IMR-90 (cell line): ENCODE results near the gene BAZ2A. TPM values are rescaled to one million over a fixed set of nuclear protein-coding genes. Genes with fewer than 3 reads are reported as not detected.

Experiments used
- ATAC-seq: fragments of 200-7000 bp; cut with Tn5 transposase; 2 replicates; pipeline ENCODE4 v1.9.1; 2020; ENCODE audit warnings: low read depth, mild to moderate bottlenecking, moderate library complexity
- BruUV-seq: library from RNA; stranded (reverse); fragments of 400-500 nt; replicated peaks from 2 replicates; lab custom pipeline; 2021; lab: Mats Ljungman, UMichigan
- CTCF ChIA-PET: fragments of 300-600 bp; formaldehyde crosslinking; extraction: SDS; loops from one replicate; lab custom pipeline; 2021; ENCODE audit warnings: antibody characterized with exemption; lab: Yijun Ruan, JAX
- POLR2A ChIA-PET: fragments of 300-600 bp; sonication (Branson Sonifier 250); formaldehyde crosslinking; loops from one replicate; lab custom pipeline; 2022; ENCODE audit warnings: antibody characterized with exemption; ENCODE audit not compliant: unreplicated experiment; lab: Charles Lee
- DNase-seq: peaks from one replicate; pipeline ENCODE4 v3.0.0; 2013
- H2AFZ ChIP-seq: replicated peaks from 2 replicates; pipeline ENCODE3; 2013; ENCODE audit warnings: low read length, mild to moderate bottlenecking; ENCODE audit not compliant: poor library complexity
- H2AK5ac ChIP-seq: 2 replicates; pipeline ENCODE4 v1.6.1; 2013; ENCODE audit warnings: low read depth, low read length, inconsistent platforms
- H2AK9ac ChIP-seq: replicated peaks from 2 replicates; pipeline ENCODE3; 2013; ENCODE audit warnings: mild to moderate bottlenecking, low read depth, low read length, moderate library complexity; ENCODE audit not compliant: poor library complexity
- H2BK120ac ChIP-seq: 2 replicates; pipeline ENCODE4 v1.6.1; 2013; ENCODE audit warnings: low read depth, low read length, inconsistent platforms
- H2BK15ac ChIP-seq: 3 replicates; pipeline ENCODE4 v1.6.1; 2013; ENCODE audit warnings: low read depth, low read length, inconsistent platforms
- H2BK20ac ChIP-seq: 2 replicates; pipeline ENCODE4 v1.6.1; 2013; ENCODE audit warnings: low read depth, mild to moderate bottlenecking, inconsistent platforms, low read length, moderate library complexity
- H2BK5ac ChIP-seq: 2 replicates; pipeline ENCODE4 v1.6.1; 2013; ENCODE audit warnings: mild to moderate bottlenecking, low read depth, low read length, inconsistent platforms; ENCODE audit not compliant: poor library complexity, severe bottlenecking
- H3K14ac ChIP-seq: replicated peaks from 2 replicates; pipeline ENCODE4 v1.6.1; 2013; ENCODE audit warnings: low read depth, low read length, inconsistent platforms
- H3K18ac ChIP-seq: 2 replicates; pipeline ENCODE4 v1.6.1; 2013; ENCODE audit warnings: low read depth, low read length, control low read depth
- H3K23ac ChIP-seq: 2 replicates; pipeline ENCODE4 v1.6.1; 2013; ENCODE audit warnings: low read depth, low read length, inconsistent platforms
- H3K27ac ChIP-seq: 2 replicates; pipeline ENCODE4 v1.5.1; 2013; ENCODE audit warnings: mild to moderate bottlenecking, control low read depth, low read length; ENCODE audit not compliant: insufficient read depth
- H3K27me3 ChIP-seq: 2 replicates; pipeline ENCODE4 v1.6.1; 2013; ENCODE audit warnings: low read length; ENCODE audit not compliant: control insufficient read depth, insufficient read depth
- H3K36me3 ChIP-seq: 2 replicates; pipeline ENCODE4 v1.6.1; 2013; ENCODE audit warnings: low read length, mixed read lengths; ENCODE audit not compliant: control insufficient read depth, insufficient read depth
- H3K4ac ChIP-seq: 2 replicates; pipeline ENCODE4 v1.6.1; 2013; ENCODE audit warnings: low read depth, low read length, inconsistent platforms
- H3K4me1 ChIP-seq: 2 replicates; pipeline ENCODE4 v1.6.1; 2013; ENCODE audit warnings: low read length, mixed read lengths; ENCODE audit not compliant: control insufficient read depth, insufficient read depth
- H3K4me2 ChIP-seq: 2 replicates; pipeline ENCODE4 v1.6.1; 2013; ENCODE audit warnings: low read depth, mild to moderate bottlenecking, control low read depth, low read length, moderate library complexity
- H3K4me3 ChIP-seq: 2 replicates; pipeline ENCODE4 v1.5.1; 2013; ENCODE audit warnings: low read depth, mild to moderate bottlenecking, control low read depth, low read length, moderate library complexity; ENCODE audit not compliant: insufficient read depth
- H3K56ac ChIP-seq: 2 replicates; pipeline ENCODE4 v1.6.1; 2013; ENCODE audit warnings: low read length, inconsistent platforms; ENCODE audit not compliant: insufficient read depth; ENCODE audit errors: extremely low read depth
- H3K79me1 ChIP-seq, 2 experiments: 2 replicates each; pipeline ENCODE4 v1.6.1; 2013; ENCODE audit warnings: low read length in 2 of 2, inconsistent platforms in 1 of 2, low read depth in 1 of 2
- H3K9ac ChIP-seq: 2 replicates; pipeline ENCODE4 v1.6.1; 2013; ENCODE audit warnings: low read depth, low read length, control low read depth
- H3K9me1 ChIP-seq: 2 replicates; pipeline ENCODE4 v1.6.1; 2013; ENCODE audit warnings: low read length, inconsistent platforms; ENCODE audit not compliant: insufficient read depth
- H3K9me3 ChIP-seq: 2 replicates; pipeline ENCODE4 v1.6.1; 2013; ENCODE audit warnings: low read length; ENCODE audit not compliant: control insufficient read depth, insufficient read depth
- H4K20me1 ChIP-seq: 2 replicates; pipeline ENCODE4 v1.6.1; 2013; ENCODE audit warnings: low read length, inconsistent platforms; ENCODE audit not compliant: insufficient read depth
- H4K5ac ChIP-seq: 2 replicates; pipeline ENCODE4 v1.6.1; 2013; ENCODE audit warnings: mild to moderate bottlenecking, low read depth, low read length, control low read depth
- H4K8ac ChIP-seq, 2 experiments: 2 replicates each; pipeline ENCODE4 v1.6.1; 2013; ENCODE audit warnings: low read depth in 2 of 2, low read length in 2 of 2, control low read depth in 1 of 2, inconsistent platforms in 1 of 2
- H4K91ac ChIP-seq: 2 replicates; pipeline ENCODE4 v1.6.1; 2013; ENCODE audit warnings: low read depth, low read length, inconsistent platforms; ENCODE audit not compliant: insufficient read depth
- CHD1 ChIP-seq: IDR thresholded peaks from 2 replicates; pipeline ENCODE4 v1.6.1; 2012; ENCODE audit warnings: low read depth, low read length, improper control_type of control experiment
- FOS ChIP-seq: fragments of 150-350 bp; IDR thresholded peaks from 2 replicates; pipeline ENCODE4 v1.6.1; 2016; ENCODE audit warnings: low read depth, low read length
- MXI1 ChIP-seq: IDR thresholded peaks from 2 replicates; pipeline ENCODE4 v1.6.1; 2012; ENCODE audit warnings: low read depth, mild to moderate bottlenecking, low read length, moderate library complexity, borderline replicate concordance
- RAD21 ChIP-seq: IDR thresholded peaks from 2 replicates; pipeline ENCODE4 v1.6.1; 2012; ENCODE audit warnings: low read length, improper control_type of control experiment
- WGBS, 2 experiments: methylation state at CpG; one replicate each; pipeline versions ENCODE4 v1.1.5 to v1.1.7; 2013; ENCODE audit warnings: missing lambda C conversion rate in 2 of 2; ENCODE audit not compliant: insufficient read length in 1 of 2; ENCODE audit errors: extremely low coverage in 2 of 2; 5-methylcytosine and 5-hydroxymethylcytosine counted together
- dilution Hi-C: fragments of 300-500 bp; cut with HindIII; formaldehyde crosslinking; loops from one replicate; pipeline ENCODE4 v1.14.3; 2018; ENCODE audit warnings: low sequenced_read_pairs; ENCODE audit not compliant: unreplicated experiment
- in situ Hi-C: fragments of 300-500 bp; cut with MboI; formaldehyde crosslinking; loops from 3 replicates; pipeline ENCODE4 v1.14.3; 2019; ENCODE audit warnings: low sequenced_read_pairs, inconsistent platforms, mixed read lengths
- intact Hi-C: fragments of 100-400 bp; cut with micrococcal nuclease; formaldehyde crosslinking; loops from 2 replicates; pipeline ENCODE4 v1.10.0; 2022
- polyA plus RNA-seq, 3 experiments: library from polyadenylated mRNA; depleted of rRNA; stranded (reverse); fragments of >200 nt; gene quantifications; 2 replicates each; pipeline ENCODE4 v1.2.3, GENCODE V29; 2012; ENCODE audit warnings: low replicate concordance in 1 of 3
- total RNA-seq: library from RNA; depleted of rRNA; stranded (reverse); fragments of >200 nt; gene quantifications from 2 replicates; pipeline ENCODE4 v1.2.3, GENCODE V29; 2012

BAZ2A gene
- total and polyA plus RNA-seq, 2 of the 4 experiments (the other 2 are of a cell fraction): 15.4 to 42.8 TPM

DNA sequence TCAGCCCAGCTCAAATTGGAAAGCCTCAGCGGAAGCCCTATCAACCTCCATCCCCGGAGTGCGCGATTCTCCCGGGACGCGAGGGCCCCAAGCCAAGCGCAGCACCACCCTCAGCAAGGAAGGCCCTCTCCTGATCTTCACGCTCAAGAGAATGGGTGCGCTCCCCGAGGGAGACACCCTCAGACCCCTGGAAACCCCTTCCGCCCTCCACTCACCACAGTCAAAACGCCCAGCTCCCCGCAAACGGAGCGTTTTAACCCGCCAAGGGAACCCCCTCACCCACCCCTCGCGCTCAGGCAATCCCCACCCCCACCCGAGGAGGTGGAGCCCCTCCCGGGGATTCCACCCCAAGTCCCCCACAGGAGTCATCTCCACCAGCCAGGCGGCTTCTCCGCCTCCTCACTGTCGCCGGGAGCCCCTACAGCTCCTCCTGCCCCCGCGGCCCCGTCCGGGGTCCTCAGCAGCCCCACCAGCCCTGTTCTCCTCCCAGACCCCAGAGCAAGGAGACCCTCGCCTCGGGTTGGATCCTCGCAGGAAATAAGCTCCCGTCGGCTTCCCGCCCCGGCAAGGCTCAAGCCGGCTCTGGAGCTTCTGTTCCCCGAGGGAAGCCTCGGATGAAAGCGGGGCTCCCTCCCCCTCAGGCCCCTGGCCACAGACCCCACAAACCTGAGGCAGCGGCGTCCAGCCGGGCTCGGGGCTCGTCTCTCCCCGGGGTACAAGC, 507 bp downstream of the BAZ2A start:
- Histone ChIP-seq H3K9ac (peak overlapping the region; percentile 90), H3K23ac (peak overlapping the region; percentile 95), H3K14ac (peak overlapping the region; percentile 89), H3K18ac (peak overlapping the region; percentile 57), H3K9me1 (peaks cover 19% of the 10 kb centered on the region), H4K8ac (peak overlapping the region in 1 of 2 experiments; percentile 67; a peak in 2 of 4 replicates), H3K36me3 (0 out of 2 replicates have a peak, but pooled peaks cover 7% of the 10 kb centered on the region), H2AK5ac (peak overlapping the region; percentile 55), H3K4me3 (peak overlapping the region; percentile 91), H3K4me2 (peak overlapping the region; percentile 100), H3K4ac (peak overlapping the region; percentile 88), H4K91ac (peak overlapping the region; percentile 67), H2BK20ac (0 out of 2 replicates have a peak overlapping the region, but pooled peaks have one; percentile 8), H2BK5ac (peak overlapping the region; percentile 71), H2AFZ (peak overlapping the region; percentile 79), H2BK15ac (no peak overlapping the region), H4K5ac (peak overlapping the region; percentile 59), H2AK9ac (peak overlapping the region; percentile 99), H2BK120ac (peak overlapping the region; percentile 55), H3K56ac (peak overlapping the region; percentile 90), H3K79me1 (peaks cover 11 to 73% of the 10 kb centered on the region in 2 experiments; a peak in 3 of 4 replicates), H3K4me1 (peaks cover 14% of the 10 kb centered on the region), H3K27me3 (no peaks in the 10 kb centered on the region), H4K20me1 (peaks cover 84% of the 10 kb centered on the region), H3K27ac (peak overlapping the region; percentile 88), H3K9me3 (no peaks in the 10 kb centered on the region)
- intact Hi-C loops: loop anchor here (2.0 kb wide), 1 partner anchor 95 kb away; the partner anchor contains the start of gene NACA
- POLR2A ChIA-PET: interaction anchor here (0.5 to 0.9 kb wide), 3 partner anchors 93 to 379 kb away, joined by 3 to 5 read pairs (median 5); partner anchors contain the start of gene NACA
- BruUV-seq: no TSS peak
- CTCF ChIA-PET: interaction anchor here (0.6 kb wide), 1 partner anchor 120 kb away, joined by 4 read pairs; no protein-coding TSS in a partner anchor
- TF ChIP-seq MXI1 (0 out of 2 replicates have a peak, but pooled peaks have one; percentile 6), CHD1 (no peak), FOS (no peak), RAD21 (no peak)
- in situ Hi-C loops: loop anchor here (10.0 kb wide), 1 partner anchor 375 kb away; the partner anchor contains the start of gene ZBTB39
- dilution Hi-C loops: no loop called here
- ATAC-seq (peak; percentile 21), DNase-seq (no peak)
- 0% methylated on average over 16 of the region's 46 CpGs; no CpG with 5 or more reads in 1 of the 2 experiments for WGBS, 2 experiments
